ENCODE data around the gene PGLYRP3. TPM values are rescaled to one million over a fixed set of nuclear protein-coding genes. Genes with fewer than 3 reads are reported as not detected.

PGLYRP3 gene
- total RNA-seq, 6 donors from 2014 or later, result not detected

- DNase-seq, result peak in 1 of 2 donors; percentile 78
- no peaks in the 10 kb centered on the region for H3K27me3 ChIP-seq
- H3K36me3 ChIP-seq, result no peaks in the 10 kb centered on the region
- peaks cover 0 to 8% (median 8%) of the 10 kb centered on the region in 4 donors for H3K4me1 ChIP-seq
- ATAC-seq (ENCODE audit: low FRiP score in 2 of 2), result peak in 1 of 2 donors; percentile 79
- TF ChIP-seq POLR2A (IDR thresholded peaks at IDR 0.05) (no peak), CTCF (IDR thresholded peaks at IDR 0.05) (peak; percentile 55 to 89 (median 76)), POLR2AphosphoS5 (IDR thresholded peaks at IDR 0.05) (no peak)
- H3K27ac ChIP-seq, result no peak overlapping the region
- WGBS, 2 donors, result 0 to 1% methylated on average over 4 of the region's 4 CpGs
- H3K4me3 ChIP-seq, result no peak overlapping the region
- no peaks in the 10 kb centered on the region for H3K9me3 ChIP-seq
Observed at GRCh38 chr1:153352523-153352922, 39.8 kb upstream of the PGLYRP3 start.

GRCh38 chr1:153350321-153350957, 37.7 kb upstream of the PGLYRP3 start:
- 26 to 35% methylated on average over 1 of the region's 1 CpG for WGBS, 2 donors
- no peaks in the 10 kb centered on the region for H3K9me3 ChIP-seq
- TF ChIP-seq POLR2AphosphoS5 (IDR thresholded peaks at IDR 0.05) (no peak), CTCF (IDR thresholded peaks at IDR 0.05) (no peak), POLR2A (IDR thresholded peaks at IDR 0.05) (no peak), EP300 (IDR thresholded peaks at IDR 0.05) (no peak)
- H3K4me1 ChIP-seq, result peaks cover 0 to 11% (median 1%) of the 10 kb centered on the region in 4 donors
- H3K27ac ChIP-seq, result no peak overlapping the region
- DNase-seq (no peak), ATAC-seq (ENCODE audit: low FRiP score in 2 of 2) (no peak)
- no peak overlapping the region for H3K4me3 ChIP-seq
- H3K27me3 ChIP-seq, result no peaks in the 10 kb centered on the region
- H3K36me3 ChIP-seq, result no peaks in the 10 kb centered on the region

- Histone ChIP-seq H3K27ac (no peak overlapping the region), H3K4me1 (peaks cover 0 to 19% (median 8%) of the 10 kb centered on the region in 4 donors), H3K27me3 (no peaks in the 10 kb centered on the region), H3K36me3 (no peaks in the 10 kb centered on the region), H3K9me3 (no peaks in the 10 kb centered on the region), H3K4me3 (no peak overlapping the region)
- 65 to 69% methylated on average over 16 to 17 of the region's 17 CpGs for WGBS, 2 donors
- DNase-seq (peak in 1 of 2 donors; percentile 5), ATAC-seq (ENCODE audit: low FRiP score in 2 of 2) (no peak)
- TF ChIP-seq POLR2AphosphoS5 (IDR thresholded peaks at IDR 0.05) (no peak), EP300 (IDR thresholded peaks at IDR 0.05) (no peak), CTCF (IDR thresholded peaks at IDR 0.05) (no peak), POLR2A (IDR thresholded peaks at IDR 0.05) (no peak)
Observed at GRCh38 chr1:153349363-153350320, 36.9 kb upstream of the PGLYRP3 start.

- 51 to 71% methylated on average over 5 to 9 of the region's 10 CpGs for WGBS, 2 donors
- Histone ChIP-seq H3K9me3 (no peaks in the 10 kb centered on the region), H3K36me3 (no peaks in the 10 kb centered on the region), H3K27ac (no peak within 1 kb of the TSS), H3K4me1 (peaks cover 4 to 25% (median 18%) of the 10 kb centered on the region in 4 donors), H3K27me3 (no peaks in the 10 kb centered on the region), H3K4me3 (no peak within 1 kb of the TSS)
- DNase-seq (no peak), ATAC-seq (ENCODE audit: low FRiP score in 2 of 2) (no peak)
- TF ChIP-seq CTCF (IDR thresholded peaks at IDR 0.05), result no peak
- TF ChIP-seq POLR2AphosphoS5 (IDR thresholded peaks at IDR 0.05), result no peak
- no peak for TF ChIP-seq POLR2A (IDR thresholded peaks at IDR 0.05)
- no peak for TF ChIP-seq EP300 (IDR thresholded peaks at IDR 0.05)
Observed at GRCh38 chr1:153348511-153349362, 36.0 kb upstream of the PGLYRP3 start, which contains the start of gene PGLYRP4. Gene PGLYRP4 (minus strand): TSS chr1:153348841. CDS start chr1:153347932, 909 bp downstream.

All from upper lobe of left lung (tissue), 6 donors.